ENCODE results near the gene HOXA7.

HOXA7 gene

GRCh38 chr7:27129729-27130539, 26.5 kb downstream of the HOXA7 start:
- no peak for DNase-seq

GRCh38 chr7:27128776-27129728, 27.4 kb downstream of the HOXA7 start:
- no peak for DNase-seq
- no peak for ATAC-seq (ENCODE audit: insufficient read depth, low read depth)
- no peaks in the 10 kb centered on the region for H3K4me1 ChIP-seq (ENCODE audit: insufficient read depth, low read length)
- no peaks in the 10 kb centered on the region for H4K20me1 ChIP-seq (ENCODE audit: insufficient read depth, low read length)
- TF ChIP-seq CTCF (IDR thresholded peaks at IDR 0.05; ENCODE audit: borderline replicate concordance, extremely low read depth, low read length, poor library complexity, severe bottlenecking) (no peak), EZH2 (IDR thresholded peaks at IDR 0.05; ENCODE audit: borderline replicate concordance, low read depth, low read length, severe bottlenecking) (no peak)
- no peak overlapping the region for H3K4me3 ChIP-seq (ENCODE audit: low read depth in 1 of 2, low read length in 2 of 2)
- H3K27me3 ChIP-seq (ENCODE audit: insufficient read depth, low read length, poor library complexity): no peaks in the 10 kb centered on the region
- no peaks in the 10 kb centered on the region for H3K9me3 ChIP-seq (ENCODE audit: insufficient read depth, low read length, severe bottlenecking)
- H3K36me3 ChIP-seq (ENCODE audit: insufficient read depth, low read length): no peaks in the 10 kb centered on the region
- no peak overlapping the region for H3K27ac ChIP-seq (ENCODE audit: low read length)
- no peak overlapping the region for H3K4me2 ChIP-seq (ENCODE audit: insufficient read depth, low read length)
- H3K79me2 ChIP-seq (ENCODE audit: insufficient read depth, low read length): no peaks in the 10 kb centered on the region
- no peak overlapping the region for H3K9ac ChIP-seq (ENCODE audit: low read depth, low read length)
- no peak overlapping the region for H2AFZ ChIP-seq (ENCODE audit: low read depth, low read length)

More at GRCh38 chr7:27129729-27130539, 26.5 kb downstream of the HOXA7 start:
- Histone ChIP-seq H3K27me3 (ENCODE audit: insufficient read depth, low read length, poor library complexity) (no peaks in the 10 kb centered on the region), H3K4me2 (ENCODE audit: insufficient read depth, low read length) (no peak overlapping the region), H3K27ac (ENCODE audit: low read length) (no peak overlapping the region), H3K36me3 (ENCODE audit: insufficient read depth, low read length) (no peaks in the 10 kb centered on the region), H3K4me3 (ENCODE audit: low read depth in 1 of 2, low read length in 2 of 2) (no peak overlapping the region), H2AFZ (ENCODE audit: low read depth, low read length) (no peak overlapping the region), H3K9ac (ENCODE audit: low read depth, low read length) (no peak overlapping the region), H4K20me1 (ENCODE audit: insufficient read depth, low read length) (no peaks in the 10 kb centered on the region), H3K9me3 (ENCODE audit: insufficient read depth, low read length, severe bottlenecking) (no peaks in the 10 kb centered on the region), H3K79me2 (ENCODE audit: insufficient read depth, low read length) (no peaks in the 10 kb centered on the region), H3K4me1 (ENCODE audit: insufficient read depth, low read length) (no peaks in the 10 kb centered on the region)
- ATAC-seq (ENCODE audit: insufficient read depth, low read depth): no peak
- TF ChIP-seq EZH2 (IDR thresholded peaks at IDR 0.05; ENCODE audit: borderline replicate concordance, low read depth, low read length, severe bottlenecking) (no peak), CTCF (IDR thresholded peaks at IDR 0.05; ENCODE audit: borderline replicate concordance, extremely low read depth, low read length, poor library complexity, severe bottlenecking) (no peak)

GRCh38 chr7:27128034-27128433, 28.4 kb downstream of the HOXA7 start:
- Histone ChIP-seq H3K4me1 (ENCODE audit: insufficient read depth, low read length) (no peaks in the 10 kb centered on the region), H3K27ac (ENCODE audit: low read length) (no peak overlapping the region), H3K4me2 (ENCODE audit: insufficient read depth, low read length) (no peak overlapping the region), H3K9me3 (ENCODE audit: insufficient read depth, low read length, severe bottlenecking) (no peaks in the 10 kb centered on the region), H3K4me3 (ENCODE audit: low read depth in 1 of 2, low read length in 2 of 2) (no peak overlapping the region), H2AFZ (ENCODE audit: low read depth, low read length) (no peak overlapping the region), H3K79me2 (ENCODE audit: insufficient read depth, low read length) (no peaks in the 10 kb centered on the region), H3K36me3 (ENCODE audit: insufficient read depth, low read length) (no peaks in the 10 kb centered on the region), H3K27me3 (ENCODE audit: insufficient read depth, low read length, poor library complexity) (no peaks in the 10 kb centered on the region), H3K9ac (ENCODE audit: low read depth, low read length) (no peak overlapping the region), H4K20me1 (ENCODE audit: insufficient read depth, low read length) (no peaks in the 10 kb centered on the region)
- TF ChIP-seq CTCF (IDR thresholded peaks at IDR 0.05; ENCODE audit: borderline replicate concordance, extremely low read depth, low read length, poor library complexity, severe bottlenecking) (no peak), EZH2 (IDR thresholded peaks at IDR 0.05; ENCODE audit: borderline replicate concordance, low read depth, low read length, severe bottlenecking) (no peak)
- ATAC-seq (ENCODE audit: insufficient read depth, low read depth) (no peak), DNase-seq (no peak)
